GM19455 (cell line): ENCODE measurements around the gene SEMA4C.

Experiments used
- ATAC-seq: cut with Tn5 transposase; IDR thresholded peaks from one replicate; pipeline ENCODE4 v1.9.1; 2021; ENCODE audit not compliant: unreplicated experiment

The SEMA4C gene

GRCh38 chr2:96846825-96847224 is 23.1 kb downstream of the SEMA4C start:
- no peak for ATAC-seq

DNA sequence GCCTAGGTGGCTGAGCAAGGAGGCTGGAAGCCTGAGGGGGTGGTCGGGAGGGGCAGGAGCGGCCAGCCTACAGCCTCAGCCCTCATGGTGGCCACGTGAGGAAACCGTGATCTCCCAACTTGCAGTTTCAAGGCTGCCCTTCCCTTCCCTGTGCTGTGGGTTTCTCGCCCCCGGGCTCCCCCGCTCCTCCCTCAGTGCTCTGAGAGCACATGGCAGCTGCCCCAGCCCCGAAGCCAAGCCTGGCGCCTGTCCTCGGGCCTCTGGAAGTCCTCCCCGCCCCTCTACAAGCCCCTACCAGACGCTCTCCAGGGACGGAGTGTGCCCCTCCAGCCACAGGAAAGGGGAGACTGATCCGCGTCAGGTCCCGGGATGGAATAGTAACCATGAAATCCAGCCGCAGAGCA is 25.5 kb downstream of the SEMA4C start:
- ATAC-seq = no peak

DNA sequence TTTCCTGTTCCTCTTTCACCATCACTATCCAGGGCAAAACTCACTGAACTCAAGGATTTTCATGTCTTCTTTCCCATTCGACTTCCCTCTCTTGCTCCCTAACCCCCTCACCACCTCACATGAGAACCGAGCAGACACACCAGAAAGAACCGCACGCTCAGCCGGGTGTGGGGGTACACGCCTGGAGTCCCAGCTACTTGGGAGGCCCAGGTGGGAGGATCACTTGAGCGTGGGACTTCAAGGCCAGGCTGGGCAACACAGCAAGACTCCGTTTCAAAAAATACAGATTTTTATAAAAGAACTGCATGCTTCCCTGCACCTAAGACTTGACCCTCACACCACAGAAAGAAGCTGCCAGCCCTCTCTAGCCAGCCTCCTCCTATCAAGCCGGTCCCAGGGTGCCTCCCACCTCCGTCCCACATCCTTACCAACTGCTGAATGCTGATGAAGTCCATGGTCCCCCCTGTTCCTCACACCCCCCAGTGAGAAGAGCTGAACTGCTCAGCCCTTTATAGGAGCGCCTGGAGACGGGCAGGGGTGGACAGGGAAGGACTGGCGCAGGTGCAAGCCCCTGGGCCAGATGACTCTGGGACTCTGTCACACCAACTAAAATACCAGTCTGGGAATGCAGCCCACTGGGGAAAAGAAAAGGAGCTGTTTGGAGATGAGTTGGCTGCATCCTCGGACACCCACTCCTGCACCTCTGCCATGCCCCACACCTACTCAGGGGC is 26.2 kb downstream of the SEMA4C start, which contains the start of gene ANKRD23:
Gene ANKRD23 (minus strand): TSS at position 484 of the 731 bp plus-strand sequence. CDS start 29 bp downstream, at position 455.
- ATAC-seq = no peak

DNA sequence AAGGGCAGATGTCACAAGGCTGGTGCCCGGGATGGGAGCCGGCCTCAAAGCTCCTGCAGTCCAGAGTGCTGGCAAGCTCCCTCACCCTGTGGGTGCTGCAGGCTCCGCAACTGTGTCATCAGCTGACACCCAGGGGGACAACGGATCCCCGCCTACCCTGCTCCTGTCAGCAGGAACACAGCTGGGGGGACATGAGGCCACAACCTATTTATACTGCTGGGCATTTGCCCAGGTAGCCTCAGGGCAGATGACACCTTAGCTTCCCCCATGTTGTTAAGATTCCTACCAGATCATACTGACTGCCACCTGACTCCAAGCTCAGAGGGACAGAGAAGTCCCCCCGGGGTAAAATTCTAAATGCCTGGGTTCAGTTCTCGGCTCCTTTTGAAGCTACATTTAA is 27.3 kb downstream of the SEMA4C start:
- ATAC-seq = no peak

DNA sequence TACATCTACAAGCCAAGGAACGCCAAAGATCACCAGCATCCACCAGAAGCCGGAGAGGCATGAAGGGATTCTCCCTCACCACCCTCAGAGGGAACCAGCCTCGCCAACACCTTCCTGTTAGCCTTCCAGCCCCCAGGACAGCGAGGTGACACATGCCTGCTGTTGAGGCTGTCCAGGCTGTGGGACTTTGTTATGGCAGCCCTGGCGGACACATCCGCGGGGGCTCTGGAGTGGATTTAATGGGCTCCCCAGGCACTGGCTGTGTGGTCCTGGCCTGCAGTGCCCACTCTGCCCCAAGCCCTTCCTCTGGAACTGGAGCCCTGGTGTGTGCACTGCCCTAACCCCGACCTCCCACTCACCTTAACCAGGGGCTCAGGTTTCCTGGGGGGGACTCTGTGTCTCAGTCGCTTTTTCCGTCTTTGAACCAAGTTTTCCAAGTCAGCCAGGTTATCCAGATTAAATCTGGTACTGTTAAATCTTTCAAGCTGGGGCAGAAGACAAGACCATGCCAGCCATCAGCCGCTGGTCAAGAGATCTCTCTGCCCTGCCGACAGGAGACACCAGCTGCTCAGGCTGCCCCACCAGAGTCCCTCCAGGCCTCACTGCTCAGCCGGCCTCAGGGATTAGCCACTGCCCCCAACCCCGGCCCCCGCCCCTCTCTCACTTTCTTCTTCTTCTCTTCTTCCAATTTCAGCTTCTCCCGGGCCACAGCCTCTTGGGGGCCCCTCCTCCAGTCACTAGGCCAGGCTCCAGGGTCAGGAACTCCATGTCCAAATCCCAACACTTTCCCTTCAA is 28.0 kb downstream of the SEMA4C start:
- ATAC-seq = no peak

DNA sequence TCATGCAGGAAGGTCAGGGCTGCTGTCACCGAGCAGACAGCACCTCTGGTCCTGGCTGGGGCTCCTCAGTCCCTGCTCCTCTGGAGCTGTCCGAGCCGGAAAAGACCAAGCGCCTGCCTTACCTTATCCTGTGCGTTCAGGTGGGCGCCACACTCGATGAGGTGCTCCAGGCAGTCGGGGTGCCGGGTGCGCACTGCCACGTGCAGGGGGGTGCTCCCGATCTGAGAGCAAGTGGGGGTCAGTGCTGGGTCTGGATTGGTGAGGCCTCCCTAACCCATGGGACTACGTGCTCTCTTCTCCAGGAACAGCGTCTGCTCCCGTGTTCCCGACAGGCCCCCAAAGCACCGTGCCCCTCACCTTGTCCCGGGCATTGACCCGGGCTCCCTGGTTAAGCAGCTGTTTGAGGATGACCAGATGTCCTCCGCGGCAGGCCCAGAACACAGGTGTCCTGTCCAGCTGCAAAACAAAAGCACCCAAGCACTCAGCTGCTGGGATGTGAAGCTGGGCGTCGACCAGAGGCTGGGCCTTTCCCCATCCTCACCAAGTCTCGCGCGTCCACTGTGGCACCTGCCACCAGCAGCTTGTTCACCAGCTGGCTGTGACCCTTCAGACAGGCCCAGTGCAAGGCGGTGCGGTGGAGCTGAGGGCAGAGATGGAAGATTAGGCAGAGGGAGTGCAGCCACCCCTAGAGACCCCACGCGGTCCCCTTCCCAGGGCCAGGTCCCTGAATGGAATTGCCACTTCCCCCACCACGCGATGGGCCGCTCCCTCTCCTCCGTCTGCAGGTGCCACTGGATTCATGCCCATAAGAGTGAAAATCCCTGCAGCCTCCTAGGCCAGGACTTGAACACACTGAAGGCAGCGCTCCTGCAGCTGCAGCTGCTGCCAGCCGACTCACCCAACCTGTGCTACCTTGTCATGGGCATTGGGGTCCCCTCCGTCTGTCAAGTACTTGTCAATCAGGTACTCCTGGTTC is 29.7 kb downstream of the SEMA4C start:
- no peak for ATAC-seq

DNA sequence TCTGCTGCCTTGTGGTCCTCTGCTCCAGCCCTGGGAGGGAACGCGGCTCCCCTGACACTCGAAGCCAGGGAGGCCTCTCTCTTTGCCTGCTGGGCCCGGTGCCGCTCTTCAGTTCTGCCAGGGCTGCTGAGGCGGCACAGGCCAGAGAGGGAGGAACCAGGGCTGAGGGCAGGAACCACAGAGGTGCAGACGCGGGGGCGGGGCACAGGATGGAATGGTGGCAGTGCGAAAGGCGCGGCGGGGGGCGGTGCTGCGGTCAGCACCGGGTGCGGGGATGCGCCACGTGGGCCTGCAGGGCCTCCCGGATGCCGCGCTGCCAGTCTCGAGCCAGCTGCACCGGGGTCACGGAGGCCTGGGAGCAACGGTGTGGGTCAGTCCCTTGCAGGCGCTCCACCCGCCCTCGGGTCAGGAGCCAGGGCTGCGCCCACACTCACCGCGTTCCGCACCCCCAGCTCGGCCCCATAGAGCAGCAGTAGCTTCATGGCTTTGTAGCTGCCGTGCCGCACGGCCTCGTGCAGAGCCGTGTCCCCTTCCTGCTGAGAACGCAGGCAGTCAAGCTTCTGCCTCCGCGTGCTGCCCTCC is 30.5 kb downstream of the SEMA4C start:
- peak; percentile 68 for ATAC-seq

DNA sequence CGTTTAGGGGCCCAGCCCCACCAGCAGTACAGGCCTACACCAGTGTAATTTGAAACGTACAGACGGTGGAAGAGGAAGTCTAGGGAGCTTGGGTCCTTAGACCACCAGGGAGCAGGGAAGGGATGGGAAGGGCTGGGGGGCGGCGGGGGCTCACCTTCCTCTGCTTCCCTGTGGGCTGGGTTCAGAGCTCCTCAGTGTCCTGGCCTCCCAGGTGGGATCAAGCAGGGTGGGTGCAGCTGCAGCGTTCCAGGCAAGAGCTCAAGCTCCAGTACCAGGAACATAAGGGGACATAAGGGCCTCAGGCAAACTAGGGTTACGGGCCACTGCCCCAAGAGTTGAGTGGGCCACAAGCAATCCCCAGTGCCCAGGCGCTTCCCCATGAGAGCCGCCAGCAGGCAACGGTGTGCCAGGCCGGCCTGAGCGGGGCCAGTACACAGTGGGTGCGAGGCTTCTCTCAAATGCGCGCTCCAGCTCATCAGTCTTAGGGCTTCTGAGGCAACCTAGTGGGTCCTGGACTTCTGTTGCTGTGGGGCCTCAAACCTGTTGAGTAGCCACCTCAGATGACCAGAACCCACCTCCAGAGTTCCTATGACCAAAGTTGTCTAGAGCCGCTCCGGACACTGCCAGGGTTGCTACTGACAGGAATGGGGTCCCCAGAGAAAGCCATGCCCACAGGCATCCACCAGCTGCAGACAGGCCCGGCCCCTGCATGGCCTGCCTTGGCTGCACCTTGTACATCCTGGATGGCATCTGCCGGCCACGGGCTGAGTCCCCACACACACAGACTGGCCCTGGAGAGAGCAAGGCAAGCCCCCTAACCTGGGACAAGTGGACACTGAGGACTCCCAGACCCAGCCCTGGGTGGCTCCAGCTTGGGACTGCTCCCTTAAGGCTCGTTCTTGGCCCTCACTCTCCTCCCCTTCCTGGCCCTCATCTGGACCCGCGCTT is 31.3 kb downstream of the SEMA4C start:
- no peak for ATAC-seq

DNA sequence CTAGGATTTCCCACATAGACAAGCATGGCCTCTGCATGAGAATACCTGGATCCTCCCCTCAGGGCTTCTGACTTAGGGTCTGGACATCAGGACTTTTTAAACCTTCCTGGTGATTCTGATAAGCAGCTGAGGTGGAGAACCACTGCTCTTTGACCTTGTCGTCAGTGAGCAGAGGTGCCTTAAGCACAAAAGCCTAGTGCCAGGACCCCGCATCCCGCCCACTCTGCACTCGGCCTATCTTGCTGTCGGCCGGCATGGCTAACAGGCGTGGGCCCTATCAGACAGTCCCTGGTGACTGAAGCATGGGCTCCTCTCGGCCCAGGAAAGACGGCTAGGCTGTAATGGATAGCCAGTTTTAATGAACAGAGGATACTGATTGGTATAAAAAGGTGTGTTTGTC is 32.3 kb downstream of the SEMA4C start:
- no peak for ATAC-seq

DNA sequence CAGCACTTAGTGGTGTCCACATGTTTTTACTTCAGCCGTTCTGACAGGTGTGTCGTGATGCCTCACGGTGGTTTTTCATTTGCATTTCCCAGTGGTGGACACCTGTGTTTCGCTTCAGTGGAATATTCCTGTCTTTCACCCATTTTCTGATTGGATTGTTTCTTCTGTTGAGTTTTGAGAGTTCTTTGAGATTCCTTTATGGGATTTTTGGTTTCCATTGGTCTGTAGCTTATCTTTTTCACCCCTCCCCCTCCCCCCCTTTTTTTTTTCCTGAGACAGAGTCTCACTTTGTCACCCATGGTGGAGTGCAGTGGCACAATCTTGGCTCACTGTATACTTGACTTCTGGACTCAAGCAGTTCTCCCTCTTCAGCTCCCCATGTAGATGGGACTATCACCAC is 34.0 kb downstream of the SEMA4C start:
- no peak for ATAC-seq

GRCh38 chr2:96832754-96833507 is 36.9 kb downstream of the SEMA4C start:
- ATAC-seq = no peak

- no peak for ATAC-seq
Observed at GRCh38 chr2:96832408-96832753, 37.5 kb downstream of the SEMA4C start.

GRCh38 chr2:96831679-96832078 is 38.2 kb downstream of the SEMA4C start:
- ATAC-seq = no peak

DNA sequence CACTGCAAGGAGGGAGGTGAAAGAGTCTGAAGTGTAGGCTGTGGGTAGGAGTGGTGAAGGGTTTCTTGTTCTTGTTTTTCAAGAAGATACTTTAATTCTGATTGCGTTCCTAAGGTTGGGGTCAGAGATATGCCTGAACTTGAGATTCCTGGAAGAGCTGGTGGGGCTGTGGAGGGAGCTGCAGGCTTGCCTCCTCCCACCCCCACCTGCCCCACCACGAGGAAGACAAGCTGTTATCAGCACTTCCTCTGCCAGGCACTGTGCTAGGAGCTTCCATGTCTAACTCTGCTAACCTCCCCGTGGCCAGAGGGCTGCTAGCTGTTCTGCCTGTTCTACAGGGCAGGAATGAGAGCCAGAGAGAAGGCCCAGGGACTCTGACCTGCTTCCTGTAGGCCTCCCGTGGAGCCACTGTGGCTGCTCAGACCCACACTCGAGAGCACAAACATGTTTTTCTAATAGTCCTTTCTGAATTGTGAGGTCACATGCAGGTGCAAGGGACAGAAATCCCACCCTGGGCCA is 39.8 kb downstream of the SEMA4C start:
- ATAC-seq = no peak

DNA sequence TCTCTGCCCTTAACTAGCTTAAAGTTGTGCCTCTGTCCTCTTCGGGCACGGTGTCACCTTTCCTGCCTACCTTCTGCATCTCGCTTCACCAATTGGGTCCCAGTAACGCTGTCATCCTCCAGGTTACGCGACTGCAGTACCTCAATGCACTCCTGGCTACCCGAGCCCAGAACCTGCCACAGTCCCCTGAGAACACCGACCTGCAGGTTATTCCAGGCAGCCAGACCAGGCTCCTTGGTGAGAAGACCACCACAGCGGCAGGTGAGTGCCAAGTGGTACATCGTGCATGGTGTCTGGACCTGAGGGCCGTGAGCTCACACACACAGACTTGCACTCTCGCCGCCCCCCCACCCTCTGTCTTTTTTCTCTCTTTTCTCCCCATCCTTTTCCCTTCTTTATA is 41.0 kb downstream of the SEMA4C start:
- no peak for ATAC-seq

DNA sequence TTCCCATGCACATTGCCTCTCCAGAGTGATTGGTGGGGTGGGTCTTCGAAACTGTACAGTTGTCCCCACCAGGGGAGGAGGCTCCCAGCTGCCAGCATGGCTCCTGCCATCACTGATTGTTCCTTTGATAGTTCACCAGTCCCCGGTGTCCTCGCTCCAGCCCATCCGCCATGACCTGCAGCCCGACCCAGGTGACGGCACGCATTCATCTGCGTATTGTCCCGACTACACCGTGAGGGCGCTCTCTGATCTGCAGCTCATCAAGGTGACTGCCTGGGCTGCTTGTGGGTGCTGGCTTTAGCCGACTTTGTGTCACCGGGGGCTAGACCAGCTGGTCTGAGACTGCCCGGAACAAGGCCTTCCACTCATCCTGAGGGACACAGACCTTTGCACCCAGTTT is 41.4 kb downstream of the SEMA4C start:
- ATAC-seq = no peak

- ATAC-seq = no peak
Observed at GRCh38 chr2:96826546-96827278, 43.2 kb downstream of the SEMA4C start.

- no peak for ATAC-seq
Observed at GRCh38 chr2:96825057-96825456, 44.8 kb downstream of the SEMA4C start.
